NCI-H1048 (cell line): ENCODE results near the gene CEP290.
A peak's percentile ranks its signal among the peaks of the same experiment; 100 is the strongest.

Source experiments
- DNase-seq: peaks from one replicate; lab custom pipeline; 2025; lab: John Stamatoyannopoulos, UW

The CEP290 gene

GRCh38 chr12:88141774-88142609, at the start of gene CEP290, which contains the start of gene TMTC3:
TSS of gene CEP290 (minus strand) at chr12:88142088. CDS start at chr12:88141307, 781 bp downstream.
TSS of gene TMTC3 (plus strand) at chr12:88142307. CDS start at chr12:88148316, 6,009 bp downstream.
- peak; percentile 92 for DNase-seq

- no peak for DNase-seq
Observed at GRCh38 chr12:88188180-88188579, 46.3 kb upstream of the CEP290 start.

GRCh38 chr12:88187571-88187970, 45.7 kb upstream of the CEP290 start:
- DNase-seq: no peak

- no peak for DNase-seq
Observed at GRCh38 chr12:88185988-88186387, 44.1 kb upstream of the CEP290 start.

- no peak for DNase-seq
Observed at GRCh38 chr12:88185279-88185678, 43.4 kb upstream of the CEP290 start.

- DNase-seq: no peak
Observed at GRCh38 chr12:88184196-88184595, 42.3 kb upstream of the CEP290 start.

GRCh38 chr12:88182416-88182815, 40.5 kb upstream of the CEP290 start:
- DNase-seq: no peak

DNA sequence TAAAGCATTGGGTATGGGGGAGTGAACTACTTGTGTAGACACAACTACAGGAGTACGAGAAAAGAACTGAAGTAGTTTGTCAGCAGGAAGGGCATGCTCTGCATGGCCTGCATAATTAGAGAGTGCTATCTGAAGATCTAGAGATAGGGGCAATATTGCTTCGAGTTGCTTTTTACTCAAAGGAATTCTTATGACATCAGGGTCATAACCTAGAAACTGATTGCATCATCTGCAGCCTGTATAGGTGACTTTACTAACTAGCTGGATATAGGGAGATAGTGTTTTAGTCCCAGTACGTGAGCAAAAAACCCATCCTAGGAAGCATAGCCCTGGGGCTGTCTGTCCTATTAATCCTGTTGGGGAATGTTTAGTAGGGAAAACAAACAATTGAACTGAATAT, 40.0 kb upstream of the CEP290 start:
- DNase-seq: no peak

DNA sequence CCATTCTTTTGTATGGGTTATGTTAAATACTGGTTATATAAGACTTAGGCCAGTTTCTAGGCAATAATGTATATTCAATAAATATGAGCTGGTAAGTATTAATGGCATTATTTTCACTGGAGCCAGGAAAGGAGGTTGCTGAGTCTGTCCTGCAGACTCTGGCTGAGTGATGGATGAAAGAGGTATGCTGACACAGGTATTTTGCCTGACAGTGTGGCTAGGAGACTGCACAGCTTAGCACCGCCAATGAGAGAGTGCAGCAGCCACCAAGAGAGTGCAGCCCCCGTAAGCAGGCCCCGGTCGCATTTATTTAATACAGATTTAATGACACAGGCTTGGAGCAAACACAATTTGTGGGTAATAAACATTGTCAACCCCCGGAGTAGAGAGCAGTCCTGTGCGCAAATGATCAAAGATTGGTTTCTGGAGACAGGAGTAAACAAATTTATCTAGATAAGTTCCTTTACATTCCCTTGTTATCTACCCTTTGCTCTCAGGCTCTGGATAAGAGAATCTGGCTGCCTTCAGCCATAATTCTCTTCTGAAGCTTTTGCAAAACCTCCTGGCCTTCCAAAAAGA, 37.6 kb upstream of the CEP290 start:
- no peak for DNase-seq

- no peak for DNase-seq
Observed at GRCh38 chr12:88175544-88175943, 33.7 kb upstream of the CEP290 start.

DNA sequence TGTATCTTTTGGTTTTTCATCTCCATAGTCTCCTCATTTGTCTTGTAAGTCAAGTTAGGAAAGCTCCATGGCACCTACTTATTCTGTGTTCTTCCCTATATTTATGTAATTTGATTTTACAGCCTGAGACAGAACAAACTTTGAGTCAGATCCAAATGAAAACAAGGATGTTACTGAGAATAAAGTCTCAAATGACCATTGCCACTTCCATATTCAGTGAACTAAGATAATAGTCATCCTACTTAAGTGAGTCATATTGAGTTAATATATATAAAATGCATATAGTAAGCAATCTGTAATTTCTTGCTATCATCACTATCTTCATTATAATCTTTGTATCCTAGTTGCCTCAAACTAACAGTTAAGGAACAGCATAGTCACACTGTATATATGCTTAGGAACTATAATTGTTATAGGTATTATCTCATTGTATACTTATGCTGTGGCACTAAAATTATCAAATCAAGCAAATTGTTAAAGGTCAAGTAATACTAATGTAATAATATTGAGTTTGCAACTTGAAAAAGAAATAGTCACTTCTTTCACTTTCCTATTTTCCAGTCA, 31.0 kb upstream of the CEP290 start:
- no peak for DNase-seq

DNA sequence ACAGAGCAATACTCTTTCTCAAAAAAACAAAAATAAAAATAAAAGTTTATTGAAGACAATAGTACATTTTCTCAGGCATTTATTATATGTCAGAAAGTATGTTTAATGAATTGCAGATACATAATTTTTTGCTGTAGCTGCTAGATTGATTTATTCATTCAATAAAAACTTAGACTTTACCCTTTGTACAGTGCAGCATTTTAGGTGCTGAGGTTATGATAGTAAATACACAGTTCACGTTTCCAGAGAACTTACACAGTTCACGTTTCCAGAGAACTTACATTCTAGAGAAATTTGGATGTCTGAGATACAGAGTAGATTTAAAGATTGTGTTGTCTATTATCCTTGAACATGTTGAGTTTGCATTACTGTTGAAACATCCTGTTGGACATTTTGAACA, 25.5 kb upstream of the CEP290 start:
- DNase-seq: no peak

DNA sequence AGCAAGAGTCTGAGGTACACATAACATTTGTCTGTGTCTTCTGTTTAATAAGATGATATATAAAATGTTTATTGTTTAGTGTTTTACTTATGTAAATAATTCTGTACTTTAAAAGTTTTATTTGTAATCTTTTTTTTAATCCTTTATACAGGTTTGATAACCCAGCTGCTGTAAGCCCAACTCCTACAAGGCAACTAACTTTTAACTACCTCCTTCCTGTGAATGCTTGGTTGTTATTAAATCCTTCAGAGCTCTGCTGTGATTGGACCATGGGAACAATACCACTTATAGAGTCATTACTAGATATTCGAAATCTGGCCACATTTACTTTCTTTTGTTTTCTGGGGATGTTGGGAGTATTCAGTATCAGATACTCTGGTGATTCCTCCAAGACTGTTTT, 24.3 kb upstream of the CEP290 start:
- no peak for DNase-seq

- DNase-seq: no peak
Observed at GRCh38 chr12:88163371-88163770, 21.5 kb upstream of the CEP290 start.

DNA sequence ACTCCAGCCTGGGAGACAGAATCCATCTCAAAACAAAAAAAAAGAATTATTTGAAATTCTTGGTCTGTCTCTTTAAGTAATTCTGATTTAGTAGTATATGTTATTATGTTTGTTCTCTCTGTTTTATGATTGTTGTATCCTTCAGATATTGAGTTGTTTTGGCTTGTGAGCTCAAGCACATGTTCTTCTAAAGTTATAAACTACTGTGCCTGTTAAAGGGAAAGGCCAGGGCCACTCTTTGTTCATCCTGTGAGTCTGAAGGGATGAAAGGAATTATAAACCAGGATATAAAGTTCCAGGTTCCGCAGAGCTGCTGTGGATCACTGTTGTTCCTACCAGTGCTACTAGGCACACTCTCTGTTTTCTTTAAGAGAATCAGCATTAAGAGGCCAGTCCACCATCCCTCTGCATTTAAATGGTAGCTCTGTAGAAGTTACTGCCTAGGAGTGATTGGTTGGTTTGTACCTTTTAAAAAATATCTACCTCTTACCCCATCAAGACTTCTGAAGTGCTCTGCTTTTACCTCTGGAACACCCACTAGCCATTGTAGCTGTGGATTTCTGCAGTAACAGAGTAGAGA, 14.3 kb upstream of the CEP290 start:
- DNase-seq: no peak

DNA sequence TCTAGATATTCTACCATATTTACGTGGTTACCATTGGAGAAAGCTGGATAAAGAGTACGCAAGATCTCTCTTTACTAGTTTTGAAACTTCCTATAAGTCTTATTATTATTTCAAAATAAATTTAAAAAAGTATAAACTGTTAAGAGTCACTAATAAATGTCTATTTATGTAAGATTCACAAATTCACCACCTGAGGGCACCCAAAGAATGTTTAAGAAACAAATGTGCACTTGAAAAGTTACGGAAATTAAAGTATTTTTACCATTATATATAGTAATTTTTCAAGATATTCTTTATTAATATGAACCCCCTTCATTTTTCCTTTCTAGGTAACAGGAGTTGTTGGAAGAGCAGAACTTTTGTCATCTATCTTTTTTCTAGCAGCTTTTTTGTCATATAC, 12.1 kb upstream of the CEP290 start:
- no peak for DNase-seq

DNA sequence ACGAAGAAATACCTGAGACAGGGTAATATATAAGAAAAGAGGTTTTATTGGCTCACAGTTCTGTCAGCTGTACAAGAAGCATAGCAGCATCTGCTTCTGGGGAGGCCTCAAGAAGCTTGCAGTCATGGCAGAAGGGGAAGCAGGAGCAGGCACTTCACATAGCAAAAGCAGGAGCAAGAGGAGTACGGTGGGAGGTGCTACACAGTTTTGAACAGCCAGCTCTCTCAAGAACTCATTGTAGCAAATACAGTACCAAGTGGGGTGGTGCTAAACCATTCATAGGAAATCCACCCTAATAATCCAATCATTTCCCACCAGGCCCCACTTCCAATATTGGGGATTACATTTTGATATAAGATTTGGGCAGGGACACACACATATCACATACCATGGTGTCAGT, 8.2 kb upstream of the CEP290 start:
- no peak for DNase-seq

- DNase-seq: no peak
Observed at GRCh38 chr12:88145567-88146505, 3.9 kb upstream of the CEP290 start.

- DNase-seq: no peak
Observed at GRCh38 chr12:88144546-88145468, 2.9 kb upstream of the CEP290 start.

GRCh38 chr12:88144037-88144436, 2.1 kb upstream of the CEP290 start:
- no peak for DNase-seq

GRCh38 chr12:88142610-88142991, 713 bp upstream of the CEP290 start:
- DNase-seq: no peak
